GM19463 (cell line): ENCODE results near the gene KRT33B.
"Not testable (repeated sequence)": the region's sequence is repeated elsewhere in the genome, so short reads cannot be mapped to it uniquely, and the experiment has no call there.

ENCODE experiments used
- ATAC-seq: cut with Tn5 transposase; IDR thresholded peaks from one replicate; pipeline ENCODE4 v1.9.1; 2021; ENCODE audit warnings: mild to moderate bottlenecking, moderate library complexity; ENCODE audit not compliant: unreplicated experiment

Gene KRT33B

DNA sequence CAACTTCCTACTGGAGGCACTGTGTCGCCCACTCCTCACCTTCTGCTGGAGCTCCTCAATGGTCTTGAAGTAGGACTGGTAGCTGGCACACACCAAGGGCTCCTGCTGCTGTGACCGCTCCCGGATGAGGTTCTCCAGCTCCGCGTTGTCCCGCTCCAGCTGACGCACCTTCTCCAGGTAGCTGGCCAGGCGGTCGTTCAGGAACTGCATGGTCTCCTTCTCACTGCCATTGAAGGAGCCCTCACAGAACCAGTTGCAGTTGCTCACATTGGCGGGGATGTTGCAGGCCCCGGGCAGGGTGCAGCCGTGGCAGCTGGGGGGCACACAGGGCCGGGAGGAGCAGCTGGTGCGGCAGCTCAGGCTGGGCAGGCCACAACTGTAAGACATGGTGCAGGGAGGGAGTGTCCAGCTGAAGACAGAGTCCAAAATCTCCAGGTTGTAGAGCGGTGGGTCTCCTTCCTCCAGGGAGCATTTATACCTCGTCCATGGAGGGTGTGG is 19.2 kb downstream of the KRT33B start, which contains the start of gene KRT33A:
Gene KRT33A, minus strand, starts transcription at position 448 of the 498 bp plus-strand sequence. Its CDS starts 61 bp downstream, at position 387.
- not testable (repeated sequence) for ATAC-seq

DNA sequence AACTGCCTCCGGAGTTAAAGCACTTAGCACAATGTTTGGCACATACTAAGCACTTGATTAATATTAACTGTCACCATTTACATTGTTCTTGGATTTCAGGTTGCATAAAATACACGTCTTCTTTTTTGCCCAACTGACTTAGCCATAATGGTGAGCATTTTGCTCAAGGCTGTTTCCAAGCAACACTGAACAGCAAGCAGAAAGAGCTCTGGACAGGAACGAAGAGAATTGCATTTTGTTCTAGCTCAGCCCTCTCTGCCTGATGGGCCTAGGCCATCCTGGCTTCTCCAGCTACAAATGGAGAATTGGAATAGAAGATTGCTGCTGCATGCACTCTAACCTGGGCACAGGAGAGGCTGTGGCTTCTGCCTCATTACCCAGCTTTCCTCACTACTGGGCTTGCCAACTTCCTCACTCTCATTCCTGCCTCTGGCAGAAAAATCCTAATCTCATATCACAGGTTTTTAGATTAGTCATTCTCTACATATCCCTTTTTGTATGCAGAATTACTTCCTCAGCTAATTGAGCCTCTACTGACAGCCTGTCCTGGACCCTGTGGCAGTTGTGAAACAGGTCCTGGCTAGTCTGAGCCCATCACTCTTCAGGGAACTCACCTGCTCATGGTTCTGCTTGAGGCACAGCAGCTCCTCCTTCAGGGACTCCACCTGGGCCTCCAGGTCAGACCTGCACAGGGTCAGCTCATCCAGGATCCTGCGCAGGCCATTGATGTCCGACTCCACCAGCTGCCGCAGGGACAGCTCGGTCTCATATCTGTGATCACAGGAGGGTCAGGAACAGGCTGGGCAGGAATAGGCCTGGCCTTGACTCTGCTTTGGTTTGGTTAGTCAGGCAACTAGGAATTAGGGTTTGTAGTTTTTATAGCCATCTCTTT is 21.5 kb downstream of the KRT33B start:
- no peak for ATAC-seq

DNA sequence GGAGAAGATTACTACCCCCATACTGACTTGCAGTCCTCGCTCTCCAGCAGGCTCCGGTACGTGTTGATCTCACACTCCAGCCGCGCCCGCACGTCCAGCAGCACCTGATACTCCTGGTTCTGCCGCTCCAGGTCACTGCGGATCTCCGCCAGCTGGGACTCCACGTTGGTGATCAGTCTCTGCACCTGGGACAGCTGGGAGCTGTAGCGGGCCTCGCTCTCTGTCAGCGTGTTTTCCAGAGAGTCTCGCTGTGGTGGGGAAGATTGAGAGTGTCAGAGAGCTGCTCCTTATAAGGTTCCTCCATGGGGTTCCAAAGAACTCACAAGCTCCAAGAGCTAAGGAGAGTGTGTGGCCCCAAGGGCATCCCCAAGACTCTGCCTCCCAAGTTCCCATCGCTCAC is 23.2 kb downstream of the KRT33B start:
- not testable (repeated sequence) for ATAC-seq

DNA sequence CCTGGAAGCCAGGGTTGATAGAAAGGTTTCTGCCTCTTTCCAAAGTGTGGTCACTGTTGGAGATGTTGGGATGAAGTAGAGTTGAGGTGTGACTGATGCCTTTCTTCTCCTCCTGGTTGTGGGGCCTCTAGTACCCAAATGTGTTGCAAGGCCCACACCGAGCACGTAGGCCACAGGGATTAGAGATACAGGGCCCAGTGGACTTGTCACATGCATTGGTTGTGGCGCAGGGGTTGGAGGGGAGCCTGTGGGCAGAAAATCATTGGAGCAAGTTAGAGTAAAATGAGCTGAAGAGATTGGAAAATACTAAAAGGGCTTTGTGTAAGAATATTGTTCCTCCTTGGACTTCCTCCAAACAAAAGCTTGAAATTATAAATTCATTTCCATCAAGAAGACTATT is 23.6 kb downstream of the KRT33B start:
- ATAC-seq, result no peak

DNA sequence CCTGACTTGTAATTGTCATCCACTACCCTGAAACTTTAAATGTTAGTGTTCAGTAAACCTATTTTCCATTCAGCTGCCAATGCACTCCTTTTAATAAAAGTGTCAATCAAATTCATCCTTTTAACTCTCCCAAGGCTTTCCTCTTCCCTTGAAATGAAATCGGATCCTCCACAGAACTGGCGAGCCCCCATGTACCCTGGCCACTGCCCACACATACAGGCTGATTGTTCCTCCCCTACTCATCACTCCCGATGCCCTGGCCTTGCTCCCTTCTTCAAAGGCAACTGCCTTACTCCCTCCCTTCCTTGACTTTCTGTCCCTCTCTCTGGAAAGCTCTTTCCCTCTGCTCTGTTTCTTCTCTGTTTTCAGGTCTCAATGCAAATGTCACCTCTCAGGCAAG is 26.6 kb downstream of the KRT33B start:
- no peak for ATAC-seq

DNA sequence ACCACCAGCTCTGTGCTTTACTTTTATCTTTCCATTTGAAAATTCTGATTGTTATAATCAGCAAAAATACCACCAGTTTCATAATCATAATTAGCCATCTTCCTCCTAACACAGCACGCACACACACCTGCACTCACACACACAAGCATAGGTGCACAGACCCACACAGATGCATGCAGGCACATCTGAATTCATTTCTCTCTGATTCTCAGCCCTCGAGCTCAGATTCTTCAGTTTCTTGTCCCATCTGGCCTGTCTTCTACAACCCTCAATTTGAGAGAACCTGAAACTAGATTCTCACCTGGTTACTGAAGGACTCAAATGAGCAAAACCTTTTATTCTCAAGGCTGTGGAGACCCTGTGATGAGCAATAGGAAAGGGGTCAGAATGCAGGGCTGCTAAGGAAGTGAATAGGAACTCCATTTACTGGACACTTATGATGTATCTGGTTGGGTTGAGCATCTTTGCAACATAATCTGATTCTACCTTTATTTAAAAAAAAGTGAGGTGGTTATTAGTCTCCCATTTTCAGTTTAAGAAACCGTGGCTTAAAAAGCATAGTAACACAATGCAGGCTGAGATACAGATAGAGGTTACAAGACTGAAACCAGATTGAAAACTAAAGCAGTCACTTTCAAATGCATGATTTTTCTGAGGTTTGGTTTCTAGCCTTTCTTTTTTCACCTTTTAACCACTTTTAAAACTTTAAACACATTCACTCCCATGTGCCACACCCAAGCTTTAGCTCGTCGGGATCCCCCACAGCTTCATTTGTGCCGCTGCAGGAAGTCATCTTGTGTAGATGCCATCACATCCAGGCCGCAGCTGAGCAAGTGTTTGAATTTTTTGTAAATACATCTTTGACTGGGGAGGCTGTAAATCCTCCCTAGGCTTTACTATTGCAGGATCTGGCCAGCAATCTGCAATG is 28.4 kb downstream of the KRT33B start:
- ATAC-seq, result no peak

DNA sequence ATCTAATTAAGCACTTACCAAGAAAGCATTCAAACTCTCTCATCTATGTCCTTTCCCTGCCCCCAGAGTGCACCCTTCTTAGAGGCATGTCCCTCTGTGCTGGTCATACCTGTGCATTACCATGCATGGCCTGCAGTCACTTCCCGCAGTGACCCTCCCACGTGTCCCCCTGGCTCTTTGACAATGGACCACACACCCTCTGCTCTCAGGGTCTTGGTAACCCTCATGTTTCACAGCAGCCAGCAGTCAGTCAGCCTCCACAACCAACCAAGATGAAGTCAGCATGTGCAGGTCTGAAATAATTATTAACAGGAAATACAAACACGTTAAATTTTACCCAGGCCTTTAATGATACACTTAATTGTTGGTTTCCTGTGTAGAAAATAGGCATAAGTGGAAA is 29.1 kb downstream of the KRT33B start:
- ATAC-seq, result no peak

DNA sequence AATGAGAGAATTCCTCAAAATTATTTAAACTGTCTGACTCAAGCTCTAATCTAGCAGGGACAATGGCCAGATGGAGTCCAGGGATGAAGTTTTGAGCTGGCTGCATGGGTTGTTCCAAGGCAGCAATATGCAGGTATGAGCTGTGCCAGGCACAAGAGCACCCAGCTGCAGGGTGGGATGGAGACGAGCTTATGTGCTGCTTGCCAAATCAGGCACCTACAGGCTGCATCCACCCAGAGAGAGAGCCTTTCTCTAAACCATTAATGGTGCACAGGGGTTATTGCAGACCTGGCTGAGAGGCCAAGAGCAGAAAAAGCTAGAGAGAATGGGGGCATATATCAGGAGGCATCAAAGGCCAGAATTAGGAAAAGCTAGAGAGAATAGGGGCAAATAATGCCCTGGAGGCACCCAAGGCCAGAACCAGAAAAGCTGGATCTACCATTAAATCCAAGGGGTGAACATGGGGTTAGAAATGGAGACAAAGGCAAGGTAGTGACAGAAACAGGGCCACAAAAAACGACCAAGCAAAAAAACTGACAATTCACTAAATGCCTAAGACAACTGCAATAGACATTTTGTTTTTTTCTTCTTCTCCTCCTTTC is 29.9 kb downstream of the KRT33B start:
- no peak for ATAC-seq

DNA sequence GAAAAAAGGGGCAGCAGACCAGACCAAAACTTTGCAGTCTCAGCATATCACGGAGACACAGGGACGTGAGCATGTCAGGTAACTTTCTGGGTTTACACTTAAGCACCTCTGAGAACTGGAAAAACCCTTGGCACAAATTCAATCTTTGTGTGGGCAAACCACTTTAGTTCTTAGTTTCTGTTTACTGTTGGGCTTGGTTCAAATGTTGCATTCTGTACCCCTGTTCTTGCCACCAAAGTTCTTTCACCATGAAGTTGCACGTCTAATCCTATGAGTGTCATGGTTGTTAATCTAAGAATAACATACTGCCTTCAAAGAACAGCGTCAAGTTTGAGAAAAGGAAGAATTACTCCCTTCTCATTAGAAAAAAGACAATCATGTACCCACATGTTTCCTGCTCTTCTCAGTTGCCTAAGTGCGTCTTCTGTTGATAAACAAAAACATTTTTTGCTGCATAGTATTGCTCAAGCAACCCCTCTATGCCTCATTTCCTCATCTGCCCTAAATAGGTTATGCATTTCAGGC is 30.6 kb downstream of the KRT33B start:
- peak; percentile 51 for ATAC-seq

DNA sequence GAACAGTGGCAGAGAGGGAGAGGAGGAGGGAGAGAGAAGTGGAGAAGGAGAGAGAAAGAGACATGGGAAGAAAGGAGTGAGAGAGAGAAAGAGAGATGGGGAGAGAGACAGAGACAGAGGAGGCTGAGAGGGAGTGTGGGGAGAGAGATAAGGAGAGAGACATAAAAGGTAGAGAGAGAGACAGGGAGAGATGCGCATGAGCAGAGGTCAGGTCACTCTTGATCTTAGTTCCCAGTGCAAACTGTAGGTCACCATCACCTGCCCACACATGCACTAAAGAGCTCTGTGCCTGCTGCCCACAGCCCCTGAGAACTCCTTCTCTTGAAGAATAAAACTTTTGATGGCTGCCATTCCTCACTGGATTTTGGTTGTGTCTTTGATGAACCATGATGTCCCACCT is 33.9 kb downstream of the KRT33B start:
- no peak for ATAC-seq

DNA sequence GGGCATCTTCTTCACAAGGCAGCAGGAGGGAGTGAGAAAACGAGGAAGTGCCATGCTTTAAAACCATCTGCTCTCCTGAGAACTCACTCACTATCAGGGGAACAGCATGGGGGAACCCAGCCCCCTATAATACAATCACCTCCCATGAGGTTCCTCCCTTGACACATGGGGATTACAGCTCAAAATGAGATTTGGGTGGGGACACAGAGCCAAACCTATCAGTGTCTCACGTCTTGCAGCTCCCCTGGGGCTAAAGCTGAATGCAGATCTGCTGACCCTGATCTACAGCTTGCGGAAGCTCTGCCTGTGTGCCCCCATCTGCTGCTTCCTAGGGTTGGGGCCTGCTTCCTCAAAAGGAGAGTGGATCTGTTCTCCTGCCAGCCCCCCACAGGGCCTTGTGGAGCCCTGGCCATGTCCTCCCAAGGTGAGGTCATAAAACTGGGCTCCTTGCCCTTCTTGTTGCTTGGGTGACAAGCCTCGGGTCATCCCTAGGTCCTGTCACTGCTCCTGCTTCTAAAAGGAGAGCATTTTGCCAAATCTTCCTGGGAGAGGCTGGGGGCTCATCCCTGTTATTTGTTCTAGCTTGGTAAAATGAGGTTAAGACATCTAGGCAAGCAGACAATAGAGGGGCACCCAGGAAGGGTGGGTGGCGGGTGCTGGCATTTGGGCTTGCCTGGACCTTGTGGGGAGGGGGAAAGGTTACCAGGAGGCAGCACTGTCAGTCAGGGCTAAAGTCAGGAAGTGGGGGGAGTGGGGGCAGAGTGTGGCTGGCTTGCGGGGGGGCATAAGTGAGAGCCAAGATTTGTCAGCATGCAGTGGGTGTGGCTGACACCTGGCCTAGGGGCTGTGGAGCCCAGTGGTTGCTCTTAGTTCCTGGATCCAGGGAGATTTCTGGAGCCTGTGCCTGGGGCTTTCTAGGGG is 35.0 kb downstream of the KRT33B start:
- ATAC-seq, result no peak

DNA sequence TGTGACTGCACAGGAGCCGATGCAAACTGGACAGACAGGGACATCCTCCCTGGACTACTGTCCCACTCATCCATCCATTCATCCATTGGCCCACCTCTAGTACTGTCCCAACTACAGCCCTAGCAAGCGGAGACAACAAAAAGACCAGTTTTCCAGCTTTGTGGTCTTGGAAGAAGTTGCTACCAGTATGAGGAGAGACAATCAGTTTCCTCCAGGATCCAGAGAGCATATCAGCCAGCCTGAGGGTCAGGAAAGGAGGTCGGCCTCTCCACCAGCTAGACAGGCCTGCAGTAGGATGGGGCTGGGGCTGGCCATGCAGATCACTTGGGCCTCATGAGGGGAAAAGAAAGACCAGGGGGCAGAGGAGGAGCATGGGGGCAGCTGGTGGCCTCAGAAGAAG is 35.8 kb downstream of the KRT33B start:
- no peak for ATAC-seq

DNA sequence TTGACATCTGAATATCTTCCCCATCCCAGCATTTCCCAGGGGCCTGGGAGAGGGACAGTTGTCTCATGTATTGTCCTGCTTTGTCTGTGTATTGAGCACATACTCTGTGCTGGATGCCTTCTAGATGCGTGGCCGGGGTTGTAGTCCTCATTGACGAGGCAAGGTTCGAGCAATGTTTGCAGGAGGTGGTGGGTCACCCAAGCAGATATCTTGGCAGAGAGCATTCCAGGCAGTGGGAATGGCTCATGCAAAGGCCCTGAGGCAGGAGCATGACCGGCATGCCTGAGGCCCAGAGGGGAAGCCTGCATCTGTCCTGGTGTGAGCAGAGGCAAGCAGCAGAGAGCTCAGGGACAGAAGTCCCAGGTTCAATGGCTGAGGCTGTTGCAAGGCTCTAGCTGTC is 36.5 kb downstream of the KRT33B start:
- no peak for ATAC-seq

DNA sequence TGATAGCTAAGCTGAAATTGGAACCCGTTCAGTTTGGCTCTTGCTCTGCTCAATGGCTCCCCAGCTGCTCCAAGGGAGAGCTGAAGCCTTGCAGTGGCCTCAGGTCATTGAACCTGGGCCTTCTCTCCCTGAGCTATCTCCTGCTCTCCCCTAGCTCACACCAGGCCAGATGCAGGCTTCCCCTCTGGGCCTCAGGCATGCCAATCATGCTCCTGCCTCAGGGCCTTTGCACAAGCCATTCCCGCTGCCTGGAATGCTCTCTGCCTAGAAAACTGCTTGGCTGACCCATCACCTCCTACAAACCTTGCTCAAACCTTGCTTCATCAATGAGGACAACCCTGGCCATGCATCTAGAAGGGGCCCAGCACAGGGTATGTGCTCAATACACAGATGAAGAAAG is 37.4 kb downstream of the KRT33B start:
- ATAC-seq, result no peak

DNA sequence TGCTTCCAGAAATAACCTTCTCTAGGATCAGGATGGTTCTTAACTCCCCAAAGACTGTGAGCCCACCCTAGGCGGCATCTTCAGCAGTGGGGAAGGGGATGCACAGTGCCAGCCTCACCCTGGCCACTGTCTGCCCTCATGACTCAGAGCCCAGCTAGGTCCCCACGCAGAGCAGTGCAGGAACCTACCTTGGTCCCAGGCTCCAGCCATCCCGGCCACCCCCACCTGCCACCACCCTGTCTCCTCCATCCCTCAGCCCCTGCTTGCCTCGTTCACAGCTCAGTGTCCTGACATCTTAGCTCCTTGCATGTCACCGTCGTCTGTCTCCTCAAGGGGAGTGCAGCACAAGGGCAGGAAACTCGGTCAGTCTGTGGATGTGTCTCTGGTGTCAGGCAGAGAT is 38.0 kb downstream of the KRT33B start:
- ATAC-seq, result no peak

DNA sequence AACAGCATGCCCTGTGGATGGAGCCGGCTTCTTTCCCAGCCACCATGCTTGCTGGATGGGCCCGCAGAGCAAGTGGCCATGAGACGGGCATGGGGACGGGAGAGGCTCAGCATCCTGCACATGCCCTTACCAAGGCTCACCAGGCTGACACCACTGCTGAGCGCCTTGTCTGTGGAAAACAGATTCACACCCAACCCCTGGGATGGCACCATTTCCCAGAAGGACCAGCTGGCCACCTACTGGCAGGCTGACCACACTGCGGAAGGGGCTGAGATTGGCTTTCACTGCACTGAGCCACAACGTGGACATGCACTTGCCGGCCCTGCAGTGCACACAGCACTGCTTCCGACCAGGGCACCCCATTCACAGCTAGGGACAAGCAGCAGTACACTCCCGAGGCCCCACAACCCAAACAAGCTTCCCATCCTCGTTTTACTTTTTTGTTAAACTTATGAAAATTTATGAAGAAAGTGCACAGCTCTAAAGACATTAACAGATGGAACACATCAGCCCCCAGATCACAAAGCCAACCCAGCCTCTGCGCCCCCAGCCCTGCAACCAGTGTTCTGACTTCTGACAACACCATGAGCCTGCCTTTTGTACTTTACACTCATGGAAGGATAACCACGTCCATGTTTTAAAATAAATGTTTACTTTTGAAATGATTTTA is 40.2 kb downstream of the KRT33B start:
- ATAC-seq, result no peak

DNA sequence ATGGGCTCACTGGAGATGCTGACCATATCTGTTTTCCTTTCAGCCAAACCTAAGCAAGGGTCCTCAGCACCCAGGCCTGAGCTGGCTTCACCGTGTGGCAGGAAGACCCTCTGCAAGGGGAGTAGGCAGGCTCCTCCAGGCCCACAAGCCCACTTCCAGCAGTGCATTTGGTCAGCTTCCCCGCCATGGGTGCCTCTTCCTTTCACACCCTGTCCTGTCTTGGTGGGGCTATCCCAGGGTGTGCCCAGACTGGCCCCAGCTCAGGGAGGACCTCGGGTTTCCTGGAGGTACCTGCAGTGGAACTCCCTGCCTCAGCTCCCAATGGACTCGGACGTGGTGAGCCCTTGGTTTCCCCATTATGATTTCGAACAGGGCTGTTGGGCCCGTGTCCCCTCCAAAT is 41.4 kb downstream of the KRT33B start:
- no peak for ATAC-seq

DNA sequence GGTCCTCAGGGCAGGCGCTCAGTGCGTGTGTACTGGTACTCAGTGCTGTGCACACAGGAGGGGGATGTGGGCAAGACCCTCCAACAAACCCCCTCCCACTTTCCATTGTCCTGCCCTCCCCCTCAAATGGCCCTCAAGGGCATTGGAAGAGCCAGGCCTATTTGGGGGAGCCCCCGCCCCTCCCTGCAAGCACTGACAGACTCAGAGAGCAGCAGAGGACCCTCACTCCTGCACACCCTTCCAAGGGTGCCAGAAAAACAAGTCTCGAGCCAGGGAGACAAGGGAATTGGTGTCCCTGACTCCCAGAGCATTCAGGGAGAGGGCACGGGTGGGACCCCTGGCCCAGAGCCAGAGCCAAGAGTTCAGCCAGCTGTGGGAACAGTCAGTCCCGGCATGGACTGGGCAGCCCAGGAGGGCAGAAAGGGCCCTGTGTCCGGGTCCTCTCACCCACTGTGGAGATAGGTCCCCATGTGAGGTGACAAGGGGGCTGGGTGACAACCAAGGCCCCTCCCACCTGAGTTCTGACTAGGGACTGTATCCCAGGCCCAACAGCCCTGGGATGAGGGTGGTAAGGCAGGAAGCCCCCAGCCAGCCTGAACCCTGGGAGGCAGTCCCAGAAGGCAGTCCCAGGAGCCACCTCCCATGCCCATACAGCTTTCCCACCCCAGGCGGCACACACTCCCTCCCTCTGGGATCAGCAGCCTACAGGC is 42.0 kb downstream of the KRT33B start:
- no peak for ATAC-seq
